DOHH2 (cell line): Measurements from ENCODE around the gene CACNA2D4.

Experiments used
- H3F3A ChIP-seq: fragments of 200-600 bp; sonication (generic), shearing (Covaris generic); 2 replicates; pipeline ENCODE4 v1.6.0; 2016; ENCODE audit warnings: antibody characterized with exemption, mild to moderate bottlenecking; ENCODE audit not compliant: control insufficient read depth, insufficient read depth
- H3K27ac ChIP-seq: fragments of 200-600 bp; sonication (generic); 2 replicates; pipeline ENCODE4 v1.5.1; 2014; ENCODE audit warnings: low read depth, mild to moderate bottlenecking, low read length, moderate library complexity
- H3K27me3 ChIP-seq: fragments of 200-600 bp; sonication (generic); 2 replicates; pipeline ENCODE4 v1.6.1; 2014; ENCODE audit warnings: mild to moderate bottlenecking, low read length, mixed read lengths; ENCODE audit not compliant: control insufficient read depth
- H3K36me3 ChIP-seq: fragments of 200-600 bp; sonication (generic); 2 replicates; pipeline ENCODE4 v1.6.1; 2014; ENCODE audit warnings: mild to moderate bottlenecking, low read length, moderate library complexity, mixed read lengths; ENCODE audit not compliant: control insufficient read depth
- H3K4me1 ChIP-seq: fragments of 200-600 bp; sonication (generic); 2 replicates; pipeline ENCODE4 v1.6.1; 2014; ENCODE audit warnings: mild to moderate bottlenecking, low read length, mixed read lengths; ENCODE audit not compliant: control insufficient read depth
- H3K4me2 ChIP-seq: fragments of 200-600 bp; sonication (generic); 2 replicates; pipeline ENCODE4 v1.6.0; 2014; ENCODE audit warnings: mild to moderate bottlenecking, low read length, moderate library complexity
- H3K4me3 ChIP-seq: fragments of 200-600 bp; sonication (generic); 2 replicates; pipeline ENCODE4 v1.5.1; 2014; ENCODE audit warnings: mild to moderate bottlenecking, low read length, mixed read lengths
- H3K79me2 ChIP-seq: fragments of 200-600 bp; sonication (generic); 2 replicates; pipeline ENCODE4 v1.6.1; 2014; ENCODE audit warnings: mild to moderate bottlenecking, low read length, mixed read lengths; ENCODE audit not compliant: control insufficient read depth
- H3K9me2 ChIP-seq: fragments of 200-600 bp; sonication (generic); replicated peaks from 2 replicates; pipeline ENCODE4 v1.6.1; 2014; ENCODE audit warnings: mild to moderate bottlenecking, low read length, mixed read lengths; ENCODE audit not compliant: control insufficient read depth
- H3K9me3 ChIP-seq: fragments of 200-600 bp; sonication (generic); 2 replicates; pipeline ENCODE4 v1.6.1; 2014; ENCODE audit warnings: antibody characterized with exemption, low read length, mixed read lengths; ENCODE audit not compliant: control insufficient read depth, insufficient read depth
- H4K20me1 ChIP-seq: fragments of 200-600 bp; sonication (generic); 2 replicates; pipeline ENCODE4 v1.6.0; 2014; ENCODE audit warnings: low read depth, mild to moderate bottlenecking, antibody characterized with exemption, low read length, moderate library complexity; ENCODE audit not compliant: control insufficient read depth, insufficient read depth
- CTCF ChIP-seq: fragments of 200-600 bp; sonication (generic); IDR thresholded peaks from one replicate; pipeline ENCODE4 v1.5.1; 2014; ENCODE audit warnings: antibody characterized with exemption, mild to moderate bottlenecking, low read depth, low read length; ENCODE audit not compliant: poor library complexity, severe bottlenecking
- EZH2phosphoT487 ChIP-seq: fragments of 200-600 bp; sonication (generic); IDR thresholded peaks from 2 replicates; pipeline ENCODE4 v1.6.1; 2017; ENCODE audit warnings: borderline replicate concordance, mild to moderate bottlenecking, antibody characterized with exemption, low read length, moderate library complexity, mixed read lengths

Gene CACNA2D4

GRCh38 chr12:1882850-1883470 lies 35.5 kb downstream of the CACNA2D4 start:
- peaks cover 7% of the 10 kb centered on the region; the same call in 1 of the 2 replicates for H3K27me3 ChIP-seq
- H3K79me2 ChIP-seq: no peaks in the 10 kb centered on the region
- H3K9me2 ChIP-seq: no peaks in the 10 kb centered on the region
- no peaks in the 10 kb centered on the region for H4K20me1 ChIP-seq
- no peaks in the 10 kb centered on the region for H3K4me1 ChIP-seq
- no peak overlapping the region for H3K27ac ChIP-seq
- H3F3A ChIP-seq: no peaks in the 10 kb centered on the region
- H3K4me2 ChIP-seq: no peak overlapping the region
- no peaks in the 10 kb centered on the region for H3K36me3 ChIP-seq
- H3K9me3 ChIP-seq: no peaks in the 10 kb centered on the region
- TF ChIP-seq EZH2phosphoT487 (no peak), CTCF (no peak)
- no peak overlapping the region for H3K4me3 ChIP-seq

GRCh38 chr12:1882405-1882804 lies 36.0 kb downstream of the CACNA2D4 start:
- H3K9me2 ChIP-seq: no peaks in the 10 kb centered on the region
- H3K27me3 ChIP-seq: peaks cover 4% of the 10 kb centered on the region; the same call in 1 of the 2 replicates
- no peaks in the 10 kb centered on the region for H3F3A ChIP-seq
- no peaks in the 10 kb centered on the region for H4K20me1 ChIP-seq
- H3K4me2 ChIP-seq: no peak overlapping the region
- no peak overlapping the region for H3K27ac ChIP-seq
- H3K36me3 ChIP-seq: no peaks in the 10 kb centered on the region
- H3K4me1 ChIP-seq: no peaks in the 10 kb centered on the region
- no peaks in the 10 kb centered on the region for H3K9me3 ChIP-seq
- no peaks in the 10 kb centered on the region for H3K79me2 ChIP-seq
- no peak for TF ChIP-seq CTCF
- TF ChIP-seq EZH2phosphoT487: no peak
- H3K4me3 ChIP-seq: no peak overlapping the region

GRCh38 chr12:1881936-1882335 lies 36.5 kb downstream of the CACNA2D4 start:
- Histone ChIP-seq H3K9me3 (no peaks in the 10 kb centered on the region), H4K20me1 (no peaks in the 10 kb centered on the region), H3K4me2 (no peak overlapping the region), H3K36me3 (no peaks in the 10 kb centered on the region), H3K79me2 (no peaks in the 10 kb centered on the region), H3F3A (no peaks in the 10 kb centered on the region), H3K9me2 (no peaks in the 10 kb centered on the region), H3K27me3 (peaks cover under 1% of the 10 kb centered on the region; the same call in 1 of the 2 replicates), H3K4me1 (no peaks in the 10 kb centered on the region), H3K27ac (no peak overlapping the region), H3K4me3 (no peak overlapping the region)
- TF ChIP-seq CTCF (no peak), EZH2phosphoT487 (no peak)
